Suppressor macrophage (primary cell): ENCODE measurements around the gene FLOT2.
"Not testable (repeated sequence)": the region's sequence is repeated elsewhere in the genome, so short reads cannot be mapped to it uniquely, and the experiment has no call there.

Experiments used
- DNase-seq, 4 experiments: peaks; one replicate each; pipeline ENCODE4 v3.0.0-alpha.2; 2020 to 2022
- total RNA-seq, 17 experiments: gene quantifications; one replicate each; lab custom pipeline; 2026; ENCODE audit warnings: mixed read lengths in 6 of 17, inconsistent platforms in 3 of 17; lab: John Stamatoyannopoulos, UW

The FLOT2 gene
- total RNA-seq = 25.1 to 72.8 (median 50.1) reads per million in 17 experiments

DNA sequence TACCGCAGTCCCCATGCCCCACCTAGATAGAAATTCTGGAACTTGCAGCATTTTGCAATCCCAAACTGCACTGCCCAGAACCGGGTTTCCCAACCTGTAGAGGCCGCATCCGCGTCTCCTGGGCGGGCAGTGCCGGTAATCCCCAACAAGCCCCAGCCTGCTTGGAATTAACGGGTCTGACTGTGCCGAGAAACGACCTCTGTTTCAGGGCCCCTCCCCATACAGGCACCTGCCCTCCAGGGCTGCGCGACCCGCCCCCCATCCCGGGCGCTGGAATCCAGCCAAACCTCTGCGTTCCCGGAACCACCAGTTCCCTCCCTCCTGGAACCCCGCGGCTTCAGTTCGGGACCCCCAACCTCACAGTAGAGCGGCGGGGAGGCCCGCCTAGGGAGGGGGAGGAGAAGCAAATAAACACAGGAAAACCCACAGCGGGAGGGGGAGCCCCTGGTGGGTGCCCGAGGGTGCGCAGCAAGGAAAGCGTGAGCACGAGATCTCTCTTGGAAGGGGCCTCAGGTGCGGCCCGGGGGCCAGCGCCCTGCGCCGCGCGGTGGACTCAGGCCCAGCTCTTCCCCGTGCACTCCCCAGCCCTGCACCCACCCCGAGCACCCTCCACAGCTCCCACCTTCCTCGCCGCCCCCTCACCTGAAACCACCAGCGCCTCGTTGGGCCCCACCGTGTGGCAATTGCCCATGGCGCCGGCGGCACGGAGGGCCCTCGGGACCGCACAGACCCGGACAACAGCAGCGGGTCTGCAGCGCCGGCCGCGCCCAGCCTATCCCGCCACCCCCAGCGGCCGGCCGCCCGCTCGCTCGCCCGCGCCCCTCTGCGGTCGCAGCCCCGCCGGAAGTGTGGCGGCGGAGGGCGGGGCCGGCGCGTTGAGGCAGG, at the start of gene FLOT2:
FLOT2 (minus strand) TSS at position 850 of the 885 bp plus-strand sequence; CDS start at position 691, 159 bp downstream.
- peak; percentile 41 to 77 (median 58) for DNase-seq

DNA sequence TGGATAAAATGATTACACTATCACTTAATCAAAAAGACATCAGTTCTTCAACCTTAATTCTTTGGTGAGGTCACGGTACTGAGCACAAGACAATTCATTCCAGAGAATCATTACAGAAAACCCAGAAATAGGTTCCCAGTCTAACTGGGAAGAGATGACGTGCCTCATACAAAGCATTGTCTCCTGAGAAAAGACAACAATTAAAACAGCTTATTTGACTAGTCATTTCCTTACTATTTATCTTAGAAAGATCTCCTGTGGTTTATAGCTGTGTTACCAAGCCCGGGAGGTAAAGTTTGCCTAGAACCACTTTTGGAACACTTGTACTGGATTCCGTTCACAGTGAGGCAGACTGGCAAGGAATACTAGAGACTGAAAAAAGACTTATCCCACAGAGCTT, 48.7 kb upstream of the FLOT2 start:
- DNase-seq = no peak

- DNase-seq = no peak
These were observed 47.6 kb upstream of the FLOT2 start for GRCh38 chr17:28944862-28945741.

- no peak for DNase-seq
These were observed 46.8 kb upstream of the FLOT2 start for GRCh38 chr17:28944343-28944742.

GRCh38 chr17:28942925-28943324, 45.4 kb upstream of the FLOT2 start:
- no peak for DNase-seq

- no peak for DNase-seq
These were observed 43.7 kb upstream of the FLOT2 start for GRCh38 chr17:28941251-28941650.

DNA sequence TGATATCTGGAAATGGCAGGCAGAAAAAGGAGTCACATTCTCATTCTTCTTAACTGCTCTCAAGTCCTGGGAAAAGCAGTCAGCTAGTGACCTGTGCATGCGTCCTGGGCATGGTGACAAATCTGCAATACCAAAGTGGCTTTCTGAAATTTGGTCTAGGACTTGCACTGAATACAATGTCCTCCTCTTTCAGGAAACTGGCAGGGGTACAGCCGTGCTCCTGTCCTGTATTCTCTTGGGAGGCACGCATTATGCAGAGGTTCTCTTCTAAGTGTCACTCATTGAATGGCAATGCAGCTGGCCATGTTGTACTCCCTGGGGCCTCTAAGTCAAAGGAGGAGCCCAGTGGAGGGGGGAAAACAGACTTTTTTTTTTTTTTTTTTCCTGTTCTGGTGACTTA, 43.1 kb upstream of the FLOT2 start:
- no peak for DNase-seq

GRCh38 chr17:28940142-28940541, 42.6 kb upstream of the FLOT2 start:
- DNase-seq = peak in 1 of 4 experiments; percentile 14

DNA sequence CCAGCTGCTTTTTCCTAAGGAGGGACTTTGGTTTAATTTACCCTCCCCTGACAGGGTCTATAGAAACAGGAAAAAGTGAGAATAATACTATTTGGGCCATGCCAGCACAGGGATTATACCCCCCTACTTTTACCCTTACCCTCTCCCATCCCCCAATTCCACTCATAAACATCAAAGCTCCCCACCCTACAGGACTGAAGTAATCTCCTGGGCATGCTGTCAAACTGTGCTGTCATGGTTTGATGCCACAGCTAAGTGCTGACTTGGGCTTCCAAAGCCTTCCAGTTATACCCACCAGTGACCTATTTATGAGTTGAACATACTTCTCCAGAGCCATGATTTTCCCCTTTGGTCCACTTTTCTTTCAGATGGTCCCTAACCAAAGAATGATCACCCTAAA, 41.0 kb upstream of the FLOT2 start:
- no peak for DNase-seq

GRCh38 chr17:28937044-28937729, 39.7 kb upstream of the FLOT2 start:
- peak; percentile 63 to 74 (median 68) for DNase-seq

GRCh38 chr17:28935744-28936460, 38.4 kb upstream of the FLOT2 start:
- DNase-seq = no peak

- not testable (repeated sequence) for DNase-seq
These were observed 37.0 kb upstream of the FLOT2 start for GRCh38 chr17:28934508-28934907.

DNA sequence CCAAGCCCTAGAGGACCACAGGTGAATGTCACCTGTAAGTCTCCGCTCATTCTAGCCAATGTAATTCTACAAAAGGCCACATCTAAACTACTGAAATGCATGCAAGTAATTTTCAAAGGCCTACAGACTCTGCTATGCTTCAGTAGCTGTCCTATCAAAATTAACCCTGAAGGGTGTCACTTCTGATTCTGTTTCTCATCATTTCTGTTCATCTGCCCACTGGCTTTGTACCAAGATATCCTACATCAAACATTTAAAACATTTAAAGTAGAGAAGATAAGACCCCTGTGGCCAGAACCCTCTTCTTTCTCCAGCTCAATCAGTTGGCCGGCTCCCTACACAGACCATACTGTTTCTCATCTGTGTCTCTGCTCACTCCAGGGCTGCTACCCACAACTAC, 32.3 kb upstream of the FLOT2 start:
- DNase-seq = no peak

DNA sequence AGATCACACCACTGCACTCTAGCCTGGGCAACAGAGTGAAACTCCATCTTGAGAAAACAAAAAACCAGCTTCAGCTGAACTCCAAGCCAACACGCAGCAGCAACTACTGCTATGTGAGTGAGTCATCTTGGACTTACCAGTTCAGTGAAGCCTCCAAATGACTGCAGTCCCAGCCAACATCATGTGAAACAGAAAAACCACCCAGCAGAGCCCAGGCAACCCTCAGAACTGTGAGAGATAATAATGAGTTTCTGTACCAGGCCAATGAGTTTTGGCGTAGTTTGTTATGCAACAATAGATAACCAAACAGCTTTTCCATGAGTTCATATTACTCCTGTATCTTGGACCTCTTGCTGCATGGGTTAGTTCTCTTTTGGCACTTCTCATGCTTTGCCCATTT, 30.5 kb upstream of the FLOT2 start:
- DNase-seq = no peak

DNA sequence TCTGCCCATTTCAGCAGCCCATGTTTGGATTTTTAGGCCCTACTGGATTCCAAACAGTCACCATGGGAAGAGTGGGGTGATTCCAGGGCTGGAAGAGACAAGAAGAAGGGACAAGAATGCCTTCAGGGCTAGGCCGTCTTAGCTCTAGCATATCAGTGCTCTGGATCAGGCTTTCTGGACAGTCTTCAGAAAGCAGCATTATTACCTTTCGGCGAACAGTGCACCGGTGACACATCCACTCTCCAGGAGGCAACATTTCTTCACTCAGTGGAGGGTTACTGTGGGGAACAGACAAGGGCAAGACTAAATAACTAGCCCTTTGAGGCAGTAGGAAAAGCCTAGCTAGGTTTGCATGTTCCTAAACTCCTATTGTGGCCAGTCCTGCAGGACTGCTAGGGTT, 29.3 kb upstream of the FLOT2 start:
- DNase-seq = no peak

- peak in 1 of 4 experiments; percentile 20 for DNase-seq
These were observed 28.8 kb upstream of the FLOT2 start for GRCh38 chr17:28926366-28926765.

GRCh38 chr17:28925912-28926365, 28.4 kb upstream of the FLOT2 start:
- DNase-seq = peak; percentile 63 to 89 (median 74)

- DNase-seq = no peak
These were observed 22.7 kb upstream of the FLOT2 start for GRCh38 chr17:28920201-28920600.

DNA sequence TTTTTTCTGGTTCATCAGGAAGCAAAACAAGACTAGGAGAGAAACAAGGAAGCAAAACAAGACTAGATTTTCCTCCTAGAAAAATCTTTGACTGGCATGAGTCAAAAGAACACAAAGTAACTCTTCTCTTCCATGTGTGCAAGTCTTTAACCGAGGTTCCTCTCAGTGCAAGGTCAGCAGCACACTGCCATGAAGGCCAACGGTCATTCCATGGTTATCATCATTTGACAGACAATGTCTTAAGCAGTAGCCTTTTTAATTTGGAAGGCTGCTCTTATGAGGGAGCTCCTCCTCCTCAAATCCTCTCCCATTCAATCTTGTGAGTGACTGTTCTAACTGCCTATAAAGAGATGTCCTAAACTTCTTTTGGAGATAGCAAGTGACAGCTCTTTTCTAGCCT, 20.8 kb upstream of the FLOT2 start:
- DNase-seq = no peak

- DNase-seq = no peak
These were observed 19.9 kb upstream of the FLOT2 start for GRCh38 chr17:28917465-28917864.

GRCh38 chr17:28917029-28917428, 19.5 kb upstream of the FLOT2 start:
- no peak for DNase-seq
